Caco-2 (cell line): ENCODE measurements around the gene FAM43A. TPM values are rescaled to one million over a fixed set of nuclear protein-coding genes. Genes with fewer than 3 reads are reported as not detected.

Source experiments
- BruUV-seq: library from RNA; stranded (reverse); fragments of 400-500 nt; replicated peaks from 2 replicates; lab custom pipeline; 2021; lab: Mats Ljungman, UMichigan
- CTCF ChIA-PET: fragments of 300-600 bp; sonication (Branson Sonifier 250); formaldehyde crosslinking; loops from one replicate; lab custom pipeline; 2022; ENCODE audit warnings: antibody characterized with exemption; lab: Charles Lee
- POLR2A ChIA-PET: fragments of 300-600 bp; sonication (Branson Sonifier 250); formaldehyde crosslinking; loops from one replicate; lab custom pipeline; 2022; ENCODE audit warnings: antibody characterized with exemption; lab: Charles Lee
- DNase-seq, 2 experiments: peaks; one replicate each; pipeline versions ENCODE4 v3.0.0 to v3.0.0-alpha.2; 2020 to 2022
- H3K27me3 ChIP-seq: replicated peaks from 2 replicates; pipeline ENCODE4 v1.6.0; 2011; ENCODE audit warnings: low read length; ENCODE audit not compliant: control insufficient read depth, insufficient read depth
- H3K36me3 ChIP-seq: 2 replicates; pipeline ENCODE4 v1.5.1; 2011; ENCODE audit warnings: low read length; ENCODE audit not compliant: control insufficient read depth, insufficient read depth
- H3K4me1 ChIP-seq: fragments of 250-450 bp; sonication (Bioruptor Pico); 2 replicates; pipeline ENCODE4 v1.5.1; 2020; ENCODE audit warnings: mild to moderate bottlenecking
- H3K4me3 ChIP-seq: 2 replicates; pipeline ENCODE4 v1.5.1; 2011; ENCODE audit warnings: low read depth, mild to moderate bottlenecking, control low read depth, low read length
- H3K9me3 ChIP-seq: fragments of 250-450 bp; sonication (Bioruptor Pico); 2 replicates; pipeline ENCODE4 v1.5.1; 2020; ENCODE audit warnings: mild to moderate bottlenecking, moderate library complexity
- H3K27ac Mint-ChIP-seq: one replicate; pipeline ENCODE4 v1.8.0; 2022; ENCODE audit warnings: mixed read lengths; ENCODE audit not compliant: unreplicated experiment
- H3K27me3 Mint-ChIP-seq: one replicate; pipeline ENCODE4 v1.8.0; 2022; ENCODE audit warnings: mixed read lengths; ENCODE audit not compliant: insufficient read depth, unreplicated experiment
- H3K36me3 Mint-ChIP-seq: one replicate; pipeline ENCODE4 v1.8.0; 2022; ENCODE audit warnings: mild to moderate bottlenecking, mixed read lengths; ENCODE audit not compliant: insufficient read depth, unreplicated experiment
- H3K4me1 Mint-ChIP-seq: one replicate; pipeline ENCODE4 v1.8.0; 2022; ENCODE audit warnings: low read depth, mixed read lengths; ENCODE audit not compliant: unreplicated experiment
- H3K4me3 Mint-ChIP-seq: one replicate; pipeline ENCODE4 v1.8.0; 2022; ENCODE audit warnings: mild to moderate bottlenecking, moderate library complexity, mixed read lengths; ENCODE audit not compliant: unreplicated experiment
- H3K9me3 Mint-ChIP-seq: one replicate; pipeline ENCODE4 v1.8.0; 2022; ENCODE audit warnings: mixed read lengths; ENCODE audit not compliant: unreplicated experiment
- CTCF ChIP-seq, 2 experiments: fragments of 200-600 bp in 1 of 2; IDR thresholded peaks; 1 replicate in 1 of 2; 2 replicates in 1 of 2; pipeline versions ENCODE4 v1.5.1 to v1.8.0; 2011 to 2022; ENCODE audit warnings: antibody characterized with exemption in 1 of 2, control low read depth in 1 of 2, inconsistent platforms in 1 of 2, low read depth in 1 of 2, low read length in 1 of 2, mild to moderate bottlenecking in 1 of 2, moderate library complexity in 1 of 2; ENCODE audit not compliant: insufficient read depth in 1 of 2, severe bottlenecking in 1 of 2, unreplicated experiment in 1 of 2
- intact Hi-C: fragments of 100-400 bp; cut with micrococcal nuclease; formaldehyde crosslinking; loops from one replicate; pipeline ENCODE4 v1.10.0; 2022; ENCODE audit not compliant: unreplicated experiment
- total RNA-seq: library from RNA; stranded (reverse); gene quantifications from 2 replicates; pipeline ENCODE4 v1.2.3, GENCODE V29; 2022

Gene FAM43A
- total RNA-seq, 1 experiment from 2014 or later = 3.5 TPM

GRCh38 chr3:194688946-194689345, 3.3 kb downstream of the FAM43A start:
- H3K9me3 ChIP-seq = no peaks in the 10 kb centered on the region
- Mint-ChIP-seq H3K9me3 (peaks cover 2% of the 10 kb centered on the region), H3K36me3 (peaks cover 6% of the 10 kb centered on the region), H3K27ac (no peak overlapping the region), H3K27me3 (no peaks in the 10 kb centered on the region), H3K4me1 (peaks cover 14% of the 10 kb centered on the region), H3K4me3 (no peak overlapping the region)
- peaks cover 10% of the 10 kb centered on the region; the same call in 1 of the 2 replicates for H3K4me1 ChIP-seq
- no TSS peak for BruUV-seq
- intact Hi-C loops = loop anchor here (5.0 to 10.0 kb wide), 2 partner anchors 33 to 186 kb away; no protein-coding TSS in a partner anchor
- CTCF ChIA-PET = interaction anchor here (1.4 kb wide), 1 partner anchor 80 kb away, joined by 4 read pairs; no protein-coding TSS in a partner anchor
- TF ChIP-seq CTCF (IDR thresholded peaks at IDR 0.05; ENCODE audit: insufficient read depth in 1 of 2, low read depth in 1 of 2, low read length in 1 of 2, severe bottlenecking in 1 of 2, unreplicated experiment in 1 of 2) = no peak
- H3K36me3 ChIP-seq = no peaks in the 10 kb centered on the region
- no peak overlapping the region for H3K4me3 ChIP-seq
- POLR2A ChIA-PET = no interaction called here
- no peaks in the 10 kb centered on the region for H3K27me3 ChIP-seq
- no peak for DNase-seq

GRCh38 chr3:194689493-194689944, 3.8 kb downstream of the FAM43A start:
- peaks cover 6% of the 10 kb centered on the region for H3K36me3 Mint-ChIP-seq
- Histone ChIP-seq H3K4me1 (peaks cover 10% of the 10 kb centered on the region; the same call in 1 of the 2 replicates), H3K36me3 (no peaks in the 10 kb centered on the region), H3K9me3 (no peaks in the 10 kb centered on the region), H3K27me3 (no peaks in the 10 kb centered on the region), H3K4me3 (no peak overlapping the region)
- intact Hi-C loops = loop anchor here (5.0 to 10.0 kb wide), 2 partner anchors 33 to 185 kb away; no protein-coding TSS in a partner anchor
- H3K27me3 Mint-ChIP-seq = no peaks in the 10 kb centered on the region
- CTCF ChIA-PET = no interaction called here
- no peak for TF ChIP-seq CTCF (IDR thresholded peaks at IDR 0.05; ENCODE audit: insufficient read depth in 1 of 2, low read depth in 1 of 2, low read length in 1 of 2, severe bottlenecking in 1 of 2, unreplicated experiment in 1 of 2)
- H3K27ac Mint-ChIP-seq = no peak overlapping the region
- no peak overlapping the region for H3K4me3 Mint-ChIP-seq
- peaks cover 8% of the 10 kb centered on the region for H3K9me3 Mint-ChIP-seq
- DNase-seq = no peak
- H3K4me1 Mint-ChIP-seq = peaks cover 14% of the 10 kb centered on the region
- POLR2A ChIA-PET = no interaction called here
- no TSS peak for BruUV-seq

GRCh38 chr3:194690501-194691372, 5.1 kb downstream of the FAM43A start:
- intact Hi-C loops = no loop called here
- Mint-ChIP-seq H3K27me3 (no peaks in the 10 kb centered on the region), H3K4me1 (peaks cover 14% of the 10 kb centered on the region), H3K36me3 (peaks cover 2% of the 10 kb centered on the region), H3K27ac (no peak overlapping the region), H3K4me3 (no peak overlapping the region), H3K9me3 (peaks cover 9% of the 10 kb centered on the region)
- DNase-seq = no peak
- no peak overlapping the region for H3K4me3 ChIP-seq
- H3K36me3 ChIP-seq = no peaks in the 10 kb centered on the region
- no peak for TF ChIP-seq CTCF (IDR thresholded peaks at IDR 0.05; ENCODE audit: insufficient read depth in 1 of 2, low read depth in 1 of 2, low read length in 1 of 2, severe bottlenecking in 1 of 2, unreplicated experiment in 1 of 2)
- H3K27me3 ChIP-seq = no peaks in the 10 kb centered on the region
- BruUV-seq = no TSS peak
- CTCF ChIA-PET = interaction anchor here (0.6 kb wide), 1 partner anchor 24 kb away, joined by 4 read pairs; no protein-coding TSS in a partner anchor
- no peaks in the 10 kb centered on the region for H3K9me3 ChIP-seq
- POLR2A ChIA-PET = no interaction called here
- peaks cover 3% of the 10 kb centered on the region; the same call in 1 of the 2 replicates for H3K4me1 ChIP-seq
